Upper lobe of left lung (tissue), 6 donors: Measurements from ENCODE around the gene KIF2C. TPM values are rescaled to one million over a fixed set of nuclear protein-coding genes. Genes with fewer than 3 reads are reported as not detected.
"Not testable (repeated sequence)": the region's sequence is repeated elsewhere in the genome, so short reads cannot be mapped to it uniquely, and the experiment has no call there.

ENCODE experiments used
- ATAC-seq, 2 donors: fragments of 200-7000 bp; cut with Tn5 transposase; one replicate each; pipeline ENCODE4 v1.9.1; 2022; ENCODE audit warnings: mild to moderate bottlenecking in 2 of 2, moderate library complexity in 2 of 2; ENCODE audit not compliant: low FRiP score in 2 of 2
- DNase-seq, 2 donors: peaks; one replicate each; pipeline ENCODE4 v3.0.0-alpha.2; 2019 to 2020
- H3K27ac ChIP-seq, 4 donors: fragments of 200-600 bp; sonication (generic); one replicate each; pipeline ENCODE4 v1.5.1; 2016 to 2019
- H3K27me3 ChIP-seq, 4 donors: fragments of 200-600 bp; sonication (generic); one replicate each; pipeline ENCODE4 v1.5.1; 2017 to 2019
- H3K36me3 ChIP-seq, 4 donors: fragments of 200-600 bp; sonication (generic); one replicate each; pipeline ENCODE4 v1.5.1; 2016 to 2019
- H3K4me1 ChIP-seq, 4 donors: fragments of 200-600 bp; sonication (generic); one replicate each; pipeline ENCODE4 v1.5.1; 2018 to 2019
- H3K4me3 ChIP-seq, 4 donors: fragments of 200-600 bp; sonication (generic); one replicate each; pipeline ENCODE4 v1.5.1; 2017 to 2019; ENCODE audit warnings: mild to moderate bottlenecking in 2 of 4, moderate library complexity in 1 of 4
- H3K9me3 ChIP-seq, 4 donors: fragments of 200-600 bp; sonication (generic); one replicate each; pipeline ENCODE4 v1.5.1; 2018 to 2019
- EP300 ChIP-seq, 4 donors: sonication (generic); formaldehyde crosslinking; IDR thresholded peaks; one replicate each; pipeline ENCODE4 v1.5.1; 2017; ENCODE audit warnings: antibody characterized with exemption in 4 of 4, control low read depth in 2 of 4
- POLR2A ChIP-seq, 4 donors: fragments of 450-650 bp; IDR thresholded peaks; one replicate each; pipeline ENCODE4 v1.5.1; 2016 to 2017; ENCODE audit warnings: antibody characterized with exemption in 4 of 4, mild to moderate bottlenecking in 2 of 4
- POLR2AphosphoS5 ChIP-seq, 2 donors: sonication (generic); formaldehyde crosslinking; IDR thresholded peaks; one replicate each; pipeline ENCODE4 v1.5.1; 2017; ENCODE audit warnings: antibody characterized with exemption in 2 of 2
- WGBS, 2 donors: methylation state at CpG; one replicate each; pipeline ENCODE4 v1.1.5; 2017 to 2018; 5-methylcytosine and 5-hydroxymethylcytosine counted together
- total RNA-seq, 6 donors: library from RNA; depleted of rRNA in 4 of 6; stranded (reverse); fragments of >200 nt in 4 of 6; gene quantifications; one replicate each; pipeline versions ENCODE4 v1.1.0 to v1.2.1, GENCODE V29; 2016 to 2021
- TF ChIP-seq, protein P1 (sequence below), 6 experiments: fragments of 450-650 bp in 4 of 6; fragments of 200-600 bp in 2 of 6; sonication (generic) in 2 of 6; IDR thresholded peaks; one replicate each; pipeline ENCODE4 v1.5.1; 2016 to 2019; ENCODE audit warnings: antibody characterized with exemption in 6 of 6
- donor health status: DM: no; HTN: no; CAD: no; lungs with moderate emphysema.
- donor health status: DM: no; HTN: yes; CAD: no; lungs with severe emphysema.

Gene KIF2C
- total RNA-seq, 6 donors from 2014 or later: 1.5 to 2.7 (median 2.6) TPM; not detected in 1

DNA sequence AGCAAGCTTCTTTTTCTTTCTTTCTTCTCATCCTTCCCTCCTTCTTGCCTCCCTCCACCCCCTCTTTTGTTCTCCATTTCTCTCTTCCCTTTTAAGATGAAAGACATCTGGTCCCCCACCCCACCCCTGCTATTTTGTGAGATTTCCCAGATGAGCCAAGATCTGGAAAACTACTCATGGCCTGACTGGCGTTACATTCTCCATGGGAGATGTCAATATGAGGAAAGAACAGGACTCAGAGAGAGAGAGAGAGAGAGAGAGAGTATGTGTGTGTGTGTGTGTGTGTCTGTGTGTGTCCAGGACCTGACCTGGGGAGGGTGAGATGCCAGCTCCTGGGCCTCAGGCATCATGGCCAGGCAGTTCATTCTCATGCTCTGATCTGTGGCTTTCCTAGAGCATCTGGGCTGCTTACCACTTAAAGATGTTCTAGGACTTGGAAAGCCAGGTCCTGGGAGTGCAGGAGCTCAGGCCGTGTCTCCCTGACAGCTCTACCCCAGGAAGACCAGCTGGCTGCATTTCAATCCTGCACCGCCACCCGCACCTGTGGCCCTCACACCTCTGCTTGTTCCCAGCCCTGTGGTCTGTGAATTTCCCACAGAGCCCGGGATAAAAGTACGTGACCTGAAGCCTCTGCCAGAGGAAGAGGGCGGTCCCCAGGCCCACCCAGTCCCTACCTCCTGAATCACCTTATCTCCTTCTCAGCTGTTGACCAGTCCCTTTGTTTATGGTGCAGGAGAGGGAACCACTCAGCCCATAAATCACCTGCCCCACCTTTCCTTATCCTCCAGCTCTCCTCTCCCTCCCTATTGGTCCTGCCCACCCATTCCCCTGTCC lies 51.5 kb downstream of the KIF2C start:
- ATAC-seq (no peak), DNase-seq (no peak)
- Histone ChIP-seq H3K4me3 (no peak overlapping the region), H3K4me1 (peaks cover 0 to 6% (median 6%) of the 10 kb centered on the region in 4 donors), H3K27ac (no peak overlapping the region), H3K9me3 (no peaks in the 10 kb centered on the region), H3K36me3 (no peaks in the 10 kb centered on the region), H3K27me3 (no peaks in the 10 kb centered on the region)
- TF ChIP-seq, protein P1, sequence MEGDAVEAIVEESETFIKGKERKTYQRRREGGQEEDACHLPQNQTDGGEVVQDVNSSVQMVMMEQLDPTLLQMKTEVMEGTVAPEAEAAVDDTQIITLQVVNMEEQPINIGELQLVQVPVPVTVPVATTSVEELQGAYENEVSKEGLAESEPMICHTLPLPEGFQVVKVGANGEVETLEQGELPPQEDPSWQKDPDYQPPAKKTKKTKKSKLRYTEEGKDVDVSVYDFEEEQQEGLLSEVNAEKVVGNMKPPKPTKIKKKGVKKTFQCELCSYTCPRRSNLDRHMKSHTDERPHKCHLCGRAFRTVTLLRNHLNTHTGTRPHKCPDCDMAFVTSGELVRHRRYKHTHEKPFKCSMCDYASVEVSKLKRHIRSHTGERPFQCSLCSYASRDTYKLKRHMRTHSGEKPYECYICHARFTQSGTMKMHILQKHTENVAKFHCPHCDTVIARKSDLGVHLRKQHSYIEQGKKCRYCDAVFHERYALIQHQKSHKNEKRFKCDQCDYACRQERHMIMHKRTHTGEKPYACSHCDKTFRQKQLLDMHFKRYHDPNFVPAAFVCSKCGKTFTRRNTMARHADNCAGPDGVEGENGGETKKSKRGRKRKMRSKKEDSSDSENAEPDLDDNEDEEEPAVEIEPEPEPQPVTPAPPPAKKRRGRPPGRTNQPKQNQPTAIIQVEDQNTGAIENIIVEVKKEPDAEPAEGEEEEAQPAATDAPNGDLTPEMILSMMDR (IDR thresholded peaks at IDR 0.05): no peak
- TF ChIP-seq POLR2AphosphoS5 (IDR thresholded peaks at IDR 0.05): no peak
- TF ChIP-seq POLR2A (IDR thresholded peaks at IDR 0.05): no peak
- 72% methylated on average over 7 of the region's 7 CpGs for WGBS, 2 donors

DNA sequence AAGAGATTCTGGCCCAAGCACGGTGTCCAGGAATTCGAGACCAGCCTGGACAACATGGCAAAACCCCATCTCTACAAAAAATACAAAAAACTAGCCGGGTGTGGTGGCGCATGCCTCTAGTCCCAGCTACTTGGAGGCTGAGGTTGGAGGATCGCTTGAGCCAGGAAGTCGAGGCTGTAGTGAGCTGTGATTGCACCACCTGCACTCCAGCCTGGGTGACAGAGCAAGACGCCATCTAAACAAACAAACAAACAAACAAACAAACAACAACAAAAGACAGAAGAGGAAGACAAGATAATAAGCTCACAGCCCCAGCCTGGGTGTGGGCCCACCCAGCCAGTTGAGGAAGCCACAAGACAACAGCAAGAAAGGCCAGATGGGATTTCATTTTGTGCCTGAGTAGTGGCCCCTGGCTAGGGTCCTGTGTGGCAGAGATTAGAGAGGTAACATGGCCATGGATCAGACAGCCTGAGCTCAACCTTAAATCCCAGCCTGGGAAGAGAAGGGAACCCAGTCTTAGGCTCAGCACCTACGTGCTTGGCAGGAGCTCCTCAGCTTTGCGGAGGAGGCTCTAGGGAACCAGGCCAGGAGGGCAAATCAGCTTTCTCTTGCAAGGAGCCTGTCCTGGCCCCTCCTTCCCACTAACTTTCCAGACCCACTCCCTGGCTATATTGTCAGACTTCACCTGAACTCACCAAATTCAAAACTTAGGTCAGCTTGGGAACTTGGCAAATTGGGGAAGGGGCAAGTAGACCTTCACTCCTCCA lies 53.3 kb downstream of the KIF2C start:
- no peak overlapping the region for H3K4me3 ChIP-seq
- no peaks in the 10 kb centered on the region for H3K36me3 ChIP-seq
- WGBS, 2 donors: 84 to 85% methylated on average over 9 of the region's 9 CpGs
- DNase-seq (peak in 1 of 2 donors; percentile 21), ATAC-seq (peak in 1 of 2 donors; percentile 11)
- no peaks in the 10 kb centered on the region for H3K9me3 ChIP-seq
- no peaks in the 10 kb centered on the region for H3K27me3 ChIP-seq
- no peaks in the 10 kb centered on the region for H3K4me1 ChIP-seq
- peak overlapping the region in 3 of 4 donors; percentile 17 to 67 (median 53) for H3K27ac ChIP-seq
- TF ChIP-seq, protein P1 (IDR thresholded peaks at IDR 0.05): no peak
- TF ChIP-seq POLR2AphosphoS5 (IDR thresholded peaks at IDR 0.05): no peak
- no peak for TF ChIP-seq POLR2A (IDR thresholded peaks at IDR 0.05)
- no peak for TF ChIP-seq EP300 (IDR thresholded peaks at IDR 0.05)

DNA sequence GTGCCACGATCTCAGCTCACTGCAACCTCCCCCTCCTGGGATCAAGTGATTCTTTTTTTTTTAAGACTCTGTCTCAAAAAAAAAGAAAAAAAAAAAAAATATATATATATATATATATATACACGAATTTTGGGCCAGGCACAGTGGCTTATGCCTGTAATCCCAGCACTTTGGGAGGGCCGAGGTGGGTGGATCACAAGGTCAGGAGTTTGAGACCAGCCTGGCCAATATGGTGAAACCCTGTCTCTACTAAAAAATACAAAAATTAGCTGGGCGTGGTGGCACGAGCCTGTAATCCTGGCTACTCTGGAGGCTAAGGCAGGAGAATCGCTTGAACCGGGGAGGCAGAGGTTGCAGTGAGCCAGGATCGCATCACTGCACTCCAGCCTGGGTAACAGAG lies 58.2 kb downstream of the KIF2C start:
- H3K4me3 ChIP-seq, H3K9me3 ChIP-seq, ATAC-seq, DNase-seq, H3K27me3 ChIP-seq, H3K36me3 ChIP-seq: not testable (repeated sequence)
- WGBS, 2 donors: 87 to 89% methylated on average over 8 of the region's 8 CpGs
- H3K4me1 ChIP-seq: peaks cover 18 to 31% (median 19%) of the 10 kb centered on the region in 4 donors
- H3K27ac ChIP-seq: peak overlapping the region in 1 of 4 donors; percentile 36

DNA sequence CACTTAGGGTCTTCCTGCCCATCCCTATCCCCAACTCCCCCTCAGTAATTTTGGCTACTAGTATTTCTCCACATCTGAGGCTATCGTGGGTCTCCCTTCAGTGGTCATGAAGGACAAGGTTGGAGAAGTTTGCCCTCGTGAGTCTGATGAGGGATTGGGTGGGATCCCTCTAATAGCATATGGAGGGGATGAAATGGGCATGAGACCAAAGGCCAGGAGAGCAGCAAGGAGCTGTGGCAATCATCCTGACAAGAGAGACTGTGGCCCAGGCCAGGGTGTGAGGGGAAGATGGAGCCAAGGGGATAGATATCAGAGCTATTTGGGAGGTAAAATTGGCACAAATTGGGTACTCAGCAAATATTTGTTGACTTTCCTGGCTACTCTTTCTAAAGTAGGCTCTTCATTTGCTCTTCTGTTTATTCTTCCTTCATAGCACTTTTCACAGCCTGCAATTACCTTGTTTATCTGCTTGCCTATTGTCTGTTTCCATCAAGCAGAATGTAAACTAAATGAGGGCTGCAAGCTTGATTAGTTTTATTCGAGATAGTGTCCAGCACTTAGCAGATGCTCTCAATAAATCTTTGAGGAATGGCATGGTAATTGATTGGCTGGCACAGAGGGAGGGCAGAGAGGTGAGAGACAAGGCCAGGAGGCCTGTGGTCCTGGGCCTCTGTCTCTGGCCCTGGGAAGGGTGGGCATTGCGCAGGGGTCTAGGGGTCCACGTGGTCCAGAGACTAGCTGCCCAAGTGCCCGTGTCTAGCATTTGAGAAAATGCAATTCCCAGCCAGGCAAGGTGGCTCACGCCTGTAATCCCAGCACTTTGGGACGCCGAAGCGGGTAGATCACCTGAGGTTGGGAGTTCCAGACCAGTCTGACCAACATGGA lies 59.1 kb downstream of the KIF2C start:
- WGBS, 2 donors: 86 to 89% methylated on average over 10 of the region's 10 CpGs

DNA sequence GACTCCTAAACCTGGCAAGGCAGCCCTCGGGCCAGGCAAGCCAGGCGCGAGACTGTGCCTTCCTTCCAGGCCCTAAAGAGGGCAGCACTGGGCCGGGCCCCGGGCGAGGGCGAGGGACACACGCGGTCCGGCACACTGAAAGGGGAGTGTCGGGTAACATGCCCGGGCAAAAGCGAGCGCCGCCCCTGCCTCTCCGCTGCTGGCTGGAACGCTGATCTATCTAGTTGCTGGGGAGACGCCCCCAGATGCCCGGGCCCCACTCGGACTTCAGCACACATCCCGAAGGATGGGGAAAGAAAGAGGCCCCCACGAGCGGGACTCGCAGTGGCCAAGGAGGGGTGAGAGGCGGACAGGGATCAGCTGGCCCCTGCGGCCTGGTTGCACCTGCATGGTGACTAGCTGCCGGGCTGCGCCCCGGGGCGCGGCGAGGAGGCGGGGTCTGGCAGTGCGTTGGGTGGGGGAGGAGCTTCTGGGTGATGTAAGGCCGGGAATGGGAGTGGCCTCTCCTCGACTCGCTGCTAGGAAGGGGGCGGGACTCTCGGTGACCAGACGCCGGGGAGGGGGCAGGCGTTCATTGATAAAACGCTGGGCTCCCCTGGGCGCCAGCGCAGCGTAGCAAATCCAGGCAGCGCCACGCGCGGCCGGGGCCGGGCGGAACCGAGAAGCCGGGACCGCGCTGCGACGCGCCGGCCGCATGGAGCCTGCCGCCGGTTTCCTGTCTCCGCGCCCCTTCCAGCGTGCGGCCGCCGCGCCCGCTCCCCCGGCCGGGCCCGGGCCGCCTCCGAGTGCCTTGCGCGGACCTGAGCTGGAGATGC lies 60.3 kb downstream of the KIF2C start, which contains the start of gene PLK3:
Gene PLK3, plus strand, starts transcription at position 608 of the 815 bp plus-strand sequence. Its CDS starts 87 bp downstream, at position 695.
- Histone ChIP-seq H3K36me3 (peaks cover 14 to 28% (median 25%) of the 10 kb centered on the region in 4 donors), H3K27ac (peak within 1 kb of the TSS; percentile 91 to 99 (median 94)), H3K27me3 (no peaks in the 10 kb centered on the region), H3K4me1 (peaks cover 28 to 49% (median 37%) of the 10 kb centered on the region in 4 donors), H3K4me3 (peak within 1 kb of the TSS; percentile 90 to 97 (median 94)), H3K9me3 (no peaks in the 10 kb centered on the region)
- DNase-seq: peak; percentile 98 to 99
- WGBS, 2 donors: 1% methylated on average over 24 to 51 of the region's 79 CpGs
- peak; percentile 96 to 99 for ATAC-seq
- TF ChIP-seq, protein P1 (IDR thresholded peaks at IDR 0.05): peak; percentile 94 to 96 (median 95)
- peak in 1 of 4 donors; percentile 40 for TF ChIP-seq EP300 (IDR thresholded peaks at IDR 0.05)
- peak in 3 of 4 donors; percentile 92 to 98 (median 97) for TF ChIP-seq POLR2A (IDR thresholded peaks at IDR 0.05)
- peak; percentile 89 to 98 for TF ChIP-seq POLR2AphosphoS5 (IDR thresholded peaks at IDR 0.05)

More for the DNA sequence above, 59.1 kb downstream of the KIF2C start:
- DNase-seq: no peak
- Histone ChIP-seq H3K36me3 (peaks cover 7 to 16% (median 12%) of the 10 kb centered on the region in 4 donors), H3K9me3 (no peaks in the 10 kb centered on the region), H3K4me3 (no peak overlapping the region), H3K27ac (peak overlapping the region; percentile 91 to 99 (median 94)), H3K4me1 (peaks cover 27 to 39% (median 28%) of the 10 kb centered on the region in 4 donors), H3K27me3 (no peaks in the 10 kb centered on the region)
- TF ChIP-seq POLR2A (IDR thresholded peaks at IDR 0.05) (no peak), POLR2AphosphoS5 (IDR thresholded peaks at IDR 0.05) (no peak)
- no peak for ATAC-seq
